ENCODE measurements around the gene PSENEN.

GRCh38 chr19:35740423-35741202 is 4.8 kb upstream of the PSENEN start:
- TF ChIP-seq POLR2AphosphoS5 (IDR thresholded peaks at IDR 0.05) (peak; percentile 36 to 90 (median 51)), CTCF (IDR thresholded peaks at IDR 0.05) (no peak)
